Activated CD4-positive, alpha-beta T cell treated with anti-CD3 and anti-CD28 coated beads for 24 hours (primary cell): Measurements from ENCODE around the gene CA10.

ENCODE experiments used
- DNase-seq, 2 donors: peaks; one replicate each; pipeline ENCODE4 v3.0.0-alpha.2; 2020; ENCODE audit warnings: low read depth in 2 of 2

CA10 gene

GRCh38 chr17:52147431-52147830 is 11.1 kb downstream of the CA10 start:
- DNase-seq = no peak

GRCh38 chr17:52145476-52145875 is 13.0 kb downstream of the CA10 start:
- no peak for DNase-seq

GRCh38 chr17:52143542-52143941 is 15.0 kb downstream of the CA10 start:
- no peak for DNase-seq

GRCh38 chr17:52140601-52141000 is 17.9 kb downstream of the CA10 start:
- DNase-seq = no peak

- no peak for DNase-seq
Measured at GRCh38 chr17:52138752-52139151, 19.8 kb downstream of the CA10 start.

GRCh38 chr17:52138350-52138749 is 20.2 kb downstream of the CA10 start:
- DNase-seq = no peak

GRCh38 chr17:52136166-52136565 is 22.3 kb downstream of the CA10 start:
- DNase-seq = no peak

- no peak for DNase-seq
Measured at GRCh38 chr17:52134641-52135040, 23.9 kb downstream of the CA10 start.

- no peak for DNase-seq
Measured at GRCh38 chr17:52128721-52129120, 29.8 kb downstream of the CA10 start.

GRCh38 chr17:52124993-52125392 is 33.5 kb downstream of the CA10 start:
- DNase-seq = no peak

- no peak for DNase-seq
Measured at GRCh38 chr17:52124561-52124960, 34.0 kb downstream of the CA10 start.

- DNase-seq = no peak
Measured at GRCh38 chr17:52120465-52120864, 38.0 kb downstream of the CA10 start.

- no peak for DNase-seq
Measured at GRCh38 chr17:52110923-52111581, 47.5 kb downstream of the CA10 start.

- peak; percentile 8 to 23 for DNase-seq
Measured at GRCh38 chr17:52106638-52107261, 51.8 kb downstream of the CA10 start.

- DNase-seq = no peak
Measured at GRCh38 chr17:52106072-52106471, 52.4 kb downstream of the CA10 start.

- no peak for DNase-seq
Measured at GRCh38 chr17:52105591-52105990, 52.9 kb downstream of the CA10 start.

GRCh38 chr17:52096056-52096455 is 62.5 kb downstream of the CA10 start:
- no peak for DNase-seq

GRCh38 chr17:52084176-52084575 is 74.3 kb downstream of the CA10 start:
- no peak for DNase-seq

GRCh38 chr17:52079496-52079895 is 79.0 kb downstream of the CA10 start:
- DNase-seq = no peak

- DNase-seq = no peak
Measured at GRCh38 chr17:52071712-52072111, 86.8 kb downstream of the CA10 start.

GRCh38 chr17:52064791-52065211 is 93.7 kb downstream of the CA10 start:
- no peak for DNase-seq

- DNase-seq = no peak
Measured at GRCh38 chr17:52049496-52049895, 109.0 kb downstream of the CA10 start.

GRCh38 chr17:52049051-52049450 is 109.5 kb downstream of the CA10 start:
- DNase-seq = no peak
